ENCODE results near the gene PCA3.

PCA3 gene

GRCh38 chr9:76756941-76757673 is 7.1 kb upstream of the PCA3 start:
- Histone ChIP-seq H3K9me2 (replicated peaks; ENCODE audit: insufficient read depth, low read length) (no peaks in the 10 kb centered on the region), H3F3A (ENCODE audit: insufficient read depth) (no peaks in the 10 kb centered on the region), H3K36me3 (ENCODE audit: low read length) (no peaks in the 10 kb centered on the region), H2AFZ (ENCODE audit: low read depth, low read length, severe bottlenecking) (no peak overlapping the region), H3K4me2 (ENCODE audit: low read depth, low read length, poor library complexity, severe bottlenecking) (no peak overlapping the region), H3K4me3 (ENCODE audit: insufficient read depth, low read length, poor library complexity, severe bottlenecking) (no peak overlapping the region), H3K79me2 (ENCODE audit: insufficient read depth, low read length) (no peaks in the 10 kb centered on the region), H3K27ac (ENCODE audit: low read depth, low read length) (no peak overlapping the region), H4K20me1 (ENCODE audit: low read depth, low read length) (no peaks in the 10 kb centered on the region), H3K27me3 (ENCODE audit: low read length) (no peaks in the 10 kb centered on the region), H3K9ac (ENCODE audit: low read length) (no peak overlapping the region), H3K9me3 (ENCODE audit: insufficient read depth, low read length) (no peaks in the 10 kb centered on the region)
- TF ChIP-seq CTCF (IDR thresholded peaks at IDR 0.05; ENCODE audit: insufficient read depth, low read length, poor library complexity, severe bottlenecking), result no peak
- no peak for TF ChIP-seq EZH2phosphoT487 (conservative IDR thresholded peaks at IDR 0.05; ENCODE audit: low read length)

DNA sequence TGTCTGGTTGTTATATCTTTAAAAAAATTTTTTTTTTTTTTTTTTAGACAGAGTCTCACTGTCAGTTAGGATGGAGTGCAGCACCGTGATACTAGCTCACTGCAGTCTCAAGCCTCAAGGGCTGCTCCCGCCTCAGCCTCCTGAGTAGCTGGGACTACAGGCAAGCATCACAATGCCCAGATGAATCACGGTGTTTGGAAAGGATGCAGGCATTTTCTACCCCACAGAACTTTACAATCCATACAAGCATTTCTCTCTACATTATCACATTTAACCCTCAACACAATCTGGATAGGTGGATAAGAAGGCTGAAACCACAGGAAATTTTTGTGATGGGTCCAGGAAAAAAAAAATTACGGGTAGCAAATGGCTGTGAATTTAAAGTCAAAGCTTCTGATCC is 5.8 kb upstream of the PCA3 start:
- Histone ChIP-seq H3K27ac (ENCODE audit: low read depth, low read length) (no peak overlapping the region), H3K27me3 (ENCODE audit: low read length) (no peaks in the 10 kb centered on the region), H3K36me3 (ENCODE audit: low read length) (no peaks in the 10 kb centered on the region), H3K4me2 (ENCODE audit: low read depth, low read length, poor library complexity, severe bottlenecking) (no peak overlapping the region), H3K4me3 (ENCODE audit: insufficient read depth, low read length, poor library complexity, severe bottlenecking) (no peak overlapping the region), H3K9me3 (ENCODE audit: insufficient read depth, low read length) (no peaks in the 10 kb centered on the region), H3K9me2 (replicated peaks; ENCODE audit: insufficient read depth, low read length) (no peaks in the 10 kb centered on the region), H3K9ac (ENCODE audit: low read length) (no peak overlapping the region), H4K20me1 (ENCODE audit: low read depth, low read length) (no peaks in the 10 kb centered on the region), H2AFZ (ENCODE audit: low read depth, low read length, severe bottlenecking) (no peak overlapping the region), H3F3A (ENCODE audit: insufficient read depth) (no peaks in the 10 kb centered on the region), H3K79me2 (ENCODE audit: insufficient read depth, low read length) (no peaks in the 10 kb centered on the region)
- TF ChIP-seq CTCF (IDR thresholded peaks at IDR 0.05; ENCODE audit: insufficient read depth, low read length, poor library complexity, severe bottlenecking), result no peak
- no peak for TF ChIP-seq EZH2phosphoT487 (conservative IDR thresholded peaks at IDR 0.05; ENCODE audit: low read length)

DNA sequence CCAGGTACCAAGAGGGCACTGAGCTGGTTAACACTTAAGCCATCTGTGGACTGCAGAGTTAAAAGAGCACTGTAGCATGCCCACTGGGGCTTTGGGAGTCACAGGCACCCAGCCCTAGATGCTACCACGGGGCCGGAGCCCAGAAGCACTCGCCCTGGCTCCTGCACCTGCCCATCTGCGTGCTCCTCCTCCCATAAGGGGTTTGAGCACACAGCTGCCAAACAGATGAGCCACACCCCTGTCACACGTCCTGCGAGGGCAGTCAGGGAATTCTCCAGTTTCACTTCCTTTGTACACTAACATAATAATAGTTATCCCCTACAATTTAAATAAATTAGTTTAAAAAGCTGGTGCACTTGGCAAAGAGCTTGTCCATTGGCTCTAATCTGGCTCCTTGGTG is 4.5 kb upstream of the PCA3 start:
- TF ChIP-seq EZH2phosphoT487 (conservative IDR thresholded peaks at IDR 0.05; ENCODE audit: low read length) (no peak), CTCF (IDR thresholded peaks at IDR 0.05; ENCODE audit: insufficient read depth, low read length, poor library complexity, severe bottlenecking) (no peak)
- H3K27me3 ChIP-seq (ENCODE audit: low read length), result no peaks in the 10 kb centered on the region
- no peaks in the 10 kb centered on the region for H3K9me3 ChIP-seq (ENCODE audit: insufficient read depth, low read length)
- H3K36me3 ChIP-seq (ENCODE audit: low read length), result no peaks in the 10 kb centered on the region
- H3F3A ChIP-seq (ENCODE audit: insufficient read depth), result no peaks in the 10 kb centered on the region
- H3K27ac ChIP-seq (ENCODE audit: low read depth, low read length), result no peak overlapping the region
- no peak overlapping the region for H3K4me2 ChIP-seq (ENCODE audit: low read depth, low read length, poor library complexity, severe bottlenecking)
- no peaks in the 10 kb centered on the region for H3K9me2 ChIP-seq (replicated peaks; ENCODE audit: insufficient read depth, low read length)
- no peak overlapping the region for H2AFZ ChIP-seq (ENCODE audit: low read depth, low read length, severe bottlenecking)
- no peaks in the 10 kb centered on the region for H3K79me2 ChIP-seq (ENCODE audit: insufficient read depth, low read length)
- no peak overlapping the region for H3K9ac ChIP-seq (ENCODE audit: low read length)
- no peaks in the 10 kb centered on the region for H4K20me1 ChIP-seq (ENCODE audit: low read depth, low read length)
- no peak overlapping the region for H3K4me3 ChIP-seq (ENCODE audit: insufficient read depth, low read length, poor library complexity, severe bottlenecking)

Measured in SU-DHL-6 (cell line).